Breast epithelium (tissue), 4 donors: ENCODE data around the gene PRSS36. TPM values are rescaled to one million over a fixed set of nuclear protein-coding genes. Genes with fewer than 3 reads are reported as not detected.

ENCODE experiments used
- DNase-seq, 2 donors: peaks; one replicate each; pipeline ENCODE4 v3.0.0-alpha.2; 2019; ENCODE audit warnings: low spot score in 2 of 2
- H3K27ac ChIP-seq, 2 donors: fragments of 200-600 bp; sonication (generic) in 1 of 2; one replicate each; pipeline ENCODE4 v1.5.1; 2016 to 2019; ENCODE audit warnings: mild to moderate bottlenecking in 1 of 2
- H3K27me3 ChIP-seq, 2 donors: fragments of 200-600 bp; sonication (generic) in 1 of 2; one replicate each; pipeline versions ENCODE4 v1.5.1 to v1.6.0; 2017 to 2019; ENCODE audit warnings: control low read depth in 1 of 2, mild to moderate bottlenecking in 1 of 2
- H3K36me3 ChIP-seq: fragments of 200-600 bp; one replicate; pipeline ENCODE4 v1.5.1; 2019
- H3K4me1 ChIP-seq, 2 donors: fragments of 200-600 bp; sonication (generic); one replicate each; pipeline ENCODE4 v1.5.1; 2016 to 2019; ENCODE audit warnings: control low read depth in 1 of 2
- H3K4me3 ChIP-seq, 3 donors: fragments of 200-600 bp; sonication (generic); 1 replicate in 2 of 3; 2 replicates in 1 of 3; pipeline ENCODE4 v1.5.1; 2016 to 2019; ENCODE audit warnings: mild to moderate bottlenecking in 3 of 3, moderate library complexity in 2 of 3
- H3K9me3 ChIP-seq, 2 donors: fragments of 200-600 bp; sonication (generic) in 1 of 2; one replicate each; pipeline ENCODE4 v1.5.1; 2016 to 2019; ENCODE audit warnings: control low read depth in 1 of 2
- POLR2A ChIP-seq: fragments of 450-650 bp; IDR thresholded peaks from one replicate; pipeline ENCODE4 v1.6.1; 2016; ENCODE audit warnings: antibody characterized with exemption, mild to moderate bottlenecking, moderate library complexity
- POLR2AphosphoS5 ChIP-seq, 3 donors: sonication (generic); formaldehyde crosslinking; IDR thresholded peaks; one replicate each; pipeline ENCODE4 v1.6.1; 2017; ENCODE audit warnings: antibody characterized with exemption in 3 of 3
- intact Hi-C: fragments of 100-400 bp; cut with DNase I; formaldehyde crosslinking; loops from one replicate; pipeline ENCODE4 v1.15.1; 2023; ENCODE audit warnings: low total_unique reads
- total RNA-seq, 3 donors: library from RNA; depleted of rRNA; stranded (reverse); fragments of >200 nt; gene quantifications; one replicate each; pipeline ENCODE4 v1.1.0, GENCODE V29; 2016
- TF ChIP-seq, protein P1 (sequence below), 3 donors: fragments of 450-650 bp; IDR thresholded peaks; one replicate each; pipeline ENCODE4 v1.5.1; 2016 to 2017; ENCODE audit warnings: antibody characterized with exemption in 3 of 3, mild to moderate bottlenecking in 3 of 3, moderate library complexity in 3 of 3

The PRSS36 gene
- total RNA-seq, 3 donors from 2014 or later = 0.98 to 8.3 (median 2.0) TPM

DNA sequence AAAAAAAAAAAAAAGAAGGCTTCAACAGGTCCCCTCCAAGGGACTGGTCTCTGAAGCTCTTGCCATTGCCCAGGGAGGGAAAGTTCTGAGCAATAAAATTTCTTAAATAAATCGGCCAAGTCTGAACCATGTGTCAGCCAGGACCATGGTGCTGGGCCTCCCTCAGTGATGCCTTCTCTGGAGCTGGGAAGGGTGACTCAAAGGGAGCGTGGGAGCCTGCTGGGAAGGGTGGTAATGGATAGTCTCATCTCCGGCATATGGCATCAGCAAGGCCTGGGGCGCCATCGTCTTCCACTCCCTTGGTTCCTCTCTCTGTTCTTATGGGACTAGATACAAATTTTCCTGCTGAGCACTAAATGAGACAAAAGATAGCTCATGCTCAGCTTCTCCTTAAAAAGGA is 57.5 kb downstream of the PRSS36 start:
- Histone ChIP-seq H3K9me3 (no peaks in the 10 kb centered on the region), H3K27ac (no peak overlapping the region), H3K4me1 (peaks cover 0 to 5% of the 10 kb centered on the region in 2 donors), H3K4me3 (no peak overlapping the region), H3K36me3 (no peaks in the 10 kb centered on the region), H3K27me3 (no peaks in the 10 kb centered on the region)
- no peak for DNase-seq
- intact Hi-C loops = no loop called here
- TF ChIP-seq, protein P1, sequence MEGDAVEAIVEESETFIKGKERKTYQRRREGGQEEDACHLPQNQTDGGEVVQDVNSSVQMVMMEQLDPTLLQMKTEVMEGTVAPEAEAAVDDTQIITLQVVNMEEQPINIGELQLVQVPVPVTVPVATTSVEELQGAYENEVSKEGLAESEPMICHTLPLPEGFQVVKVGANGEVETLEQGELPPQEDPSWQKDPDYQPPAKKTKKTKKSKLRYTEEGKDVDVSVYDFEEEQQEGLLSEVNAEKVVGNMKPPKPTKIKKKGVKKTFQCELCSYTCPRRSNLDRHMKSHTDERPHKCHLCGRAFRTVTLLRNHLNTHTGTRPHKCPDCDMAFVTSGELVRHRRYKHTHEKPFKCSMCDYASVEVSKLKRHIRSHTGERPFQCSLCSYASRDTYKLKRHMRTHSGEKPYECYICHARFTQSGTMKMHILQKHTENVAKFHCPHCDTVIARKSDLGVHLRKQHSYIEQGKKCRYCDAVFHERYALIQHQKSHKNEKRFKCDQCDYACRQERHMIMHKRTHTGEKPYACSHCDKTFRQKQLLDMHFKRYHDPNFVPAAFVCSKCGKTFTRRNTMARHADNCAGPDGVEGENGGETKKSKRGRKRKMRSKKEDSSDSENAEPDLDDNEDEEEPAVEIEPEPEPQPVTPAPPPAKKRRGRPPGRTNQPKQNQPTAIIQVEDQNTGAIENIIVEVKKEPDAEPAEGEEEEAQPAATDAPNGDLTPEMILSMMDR (IDR thresholded peaks at IDR 0.05) = no peak
- TF ChIP-seq POLR2A (no peak), POLR2AphosphoS5 (IDR thresholded peaks at IDR 0.05) (no peak)

DNA sequence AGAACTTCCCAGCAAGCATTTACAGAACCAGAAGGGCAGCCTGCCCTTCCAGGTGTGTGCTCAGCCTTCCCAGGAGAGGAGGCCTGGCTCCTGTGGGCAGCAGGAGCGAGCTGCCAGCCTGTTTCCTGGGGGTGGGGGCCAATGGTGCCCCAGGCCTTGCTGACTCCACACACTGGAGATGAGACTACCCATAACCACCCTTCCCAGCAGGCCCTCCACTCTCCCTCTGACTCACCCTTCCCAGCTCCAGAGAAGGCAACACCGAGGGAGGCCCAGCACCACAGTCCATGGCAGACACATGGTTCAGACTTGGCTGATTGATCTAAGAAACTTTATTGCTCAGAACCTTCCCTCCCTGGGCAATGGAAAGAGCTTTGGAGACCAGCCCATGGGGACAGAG is 59.3 kb downstream of the PRSS36 start:
- Histone ChIP-seq H3K9me3 (no peaks in the 10 kb centered on the region), H3K27me3 (no peaks in the 10 kb centered on the region), H3K36me3 (no peaks in the 10 kb centered on the region), H3K4me3 (no peak overlapping the region), H3K4me1 (peaks cover 0 to 5% of the 10 kb centered on the region in 2 donors), H3K27ac (no peak overlapping the region)
- DNase-seq = no peak
- no peak for TF ChIP-seq POLR2AphosphoS5 (IDR thresholded peaks at IDR 0.05)
- TF ChIP-seq, protein P1 (IDR thresholded peaks at IDR 0.05) = no peak
- TF ChIP-seq POLR2A = no peak
- intact Hi-C loops = no loop called here

DNA sequence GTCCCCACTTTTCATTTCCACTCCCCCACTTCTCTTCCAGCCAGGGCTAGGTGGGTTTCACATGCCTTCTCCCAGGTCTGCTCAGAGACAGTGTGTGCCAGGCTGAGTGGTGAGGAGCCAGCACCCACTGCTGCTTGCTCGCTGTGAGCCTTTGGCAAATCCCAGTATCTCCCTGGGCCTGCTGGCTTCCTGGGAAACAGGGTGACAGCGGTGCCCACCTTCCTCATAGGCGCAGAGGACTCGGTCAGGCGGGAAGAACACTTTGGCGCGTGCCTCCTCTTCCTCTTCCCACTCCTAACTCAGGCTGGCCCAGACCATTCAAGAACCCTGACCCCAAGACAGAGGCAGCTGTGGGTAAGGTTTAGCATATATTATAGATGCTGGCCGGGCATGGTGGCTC is 60.7 kb downstream of the PRSS36 start:
- DNase-seq = no peak
- H3K27ac ChIP-seq = no peak overlapping the region
- TF ChIP-seq POLR2AphosphoS5 (IDR thresholded peaks at IDR 0.05) (no peak), POLR2A (no peak)
- TF ChIP-seq, protein P1 (IDR thresholded peaks at IDR 0.05) = no peak
- intact Hi-C loops = no loop called here
- no peaks in the 10 kb centered on the region for H3K27me3 ChIP-seq
- H3K9me3 ChIP-seq = no peaks in the 10 kb centered on the region
- H3K4me1 ChIP-seq = peaks cover 0 to 5% of the 10 kb centered on the region in 2 donors
- H3K36me3 ChIP-seq = no peaks in the 10 kb centered on the region
- no peak overlapping the region for H3K4me3 ChIP-seq

Other genes starting within 250 kb of the PRSS36 start
- gene FBXL19, start 226.5 kb downstream of the PRSS36 start, total RNA-seq = 10 to 100 TPM in 1 of 3 donors, 1 to 10 TPM in 2; 4.5 to 12.7 (median 9.2) TPM
- gene ORAI3, start 201.0 kb downstream of the PRSS36 start, total RNA-seq = 10 to 100 TPM; 20.0 to 40.5 (median 25.9) TPM
- gene SETD1A, start 192.3 kb downstream of the PRSS36 start, total RNA-seq = 1 to 10 TPM; 4.8 to 5.6 (median 5.1) TPM
- gene HSD3B7, start 164.9 kb downstream of the PRSS36 start, total RNA-seq = 10 to 100 TPM; 12.1 to 27.8 (median 26.9) TPM
- 1 to 10 TPM; 1.6 to 2.6 (median 2.6) TPM for gene STX1B, start 139.4 kb downstream of the PRSS36 start, total RNA-seq
- 10 to 100 TPM; 44.3 to 59.0 (median 52.2) TPM for gene STX4, start 116.5 kb downstream of the PRSS36 start, total RNA-seq
- 1 to 10 TPM; 6.7 to 8.9 (median 8.8) TPM for gene ZNF668, start 75.8 kb downstream of the PRSS36 start, total RNA-seq
- gene ZNF646, start 75.6 kb downstream of the PRSS36 start, total RNA-seq = 10 to 100 TPM; 12.5 to 17.3 (median 13.1) TPM
- 1 to 10 TPM; 1.3 to 2.0 (median 1.3) TPM for gene PRSS53, start 61.1 kb downstream of the PRSS36 start, total RNA-seq
- gene VKORC1, start 55.3 kb downstream of the PRSS36 start, total RNA-seq = 100 to 1,000 TPM in 1 of 3 donors, 10 to 100 TPM in 2; 82.6 to 143 (median 86.3) TPM
- gene BCKDK, start 41.7 kb downstream of the PRSS36 start, total RNA-seq = 10 to 100 TPM; 31.8 to 33.6 (median 33.5) TPM
- 10 to 100 TPM; 53.6 to 85.0 (median 67.8) TPM for gene KAT8, start 32.4 kb downstream of the PRSS36 start, total RNA-seq
- 10 to 100 TPM in 2 of 3 donors, not detected in 1; 23.6 to 54.4 TPM for gene PRSS8, start 14.3 kb downstream of the PRSS36 start, total RNA-seq
- gene FUS, start 30.1 kb upstream of the PRSS36 start, total RNA-seq = 10 to 100 TPM; 59.0 to 78.3 (median 73.9) TPM
- gene PYCARD, start 52.7 kb upstream of the PRSS36 start, total RNA-seq = 10 to 100 TPM; 32.9 to 50.2 (median 35.7) TPM
- gene TRIM72, start 64.1 kb upstream of the PRSS36 start, total RNA-seq = under 1 TPM in 2 of 3 donors, not detected in 1; under 0.01 TPM
- not detected for gene PYDC1, start 67.1 kb upstream of the PRSS36 start, total RNA-seq
- gene ITGAM, start 109.9 kb upstream of the PRSS36 start, total RNA-seq = 10 to 100 TPM in 1 of 3 donors, 1 to 10 TPM in 2; 5.2 to 23.5 (median 8.0) TPM
- 10 to 100 TPM in 1 of 3 donors, 1 to 10 TPM in 2; 3.6 to 16.8 (median 5.1) TPM for gene ITGAX, start 205.1 kb upstream of the PRSS36 start, total RNA-seq
- under 1 TPM in 2 of 3 donors, not detected in 1; 0.16 to 0.44 TPM for gene ITGAD, start 243.3 kb upstream of the PRSS36 start, total RNA-seq